HG02884 (cell line): ENCODE data around the gene OR9Q1.

Source experiments
- ATAC-seq: cut with Tn5 transposase; IDR thresholded peaks from one replicate; pipeline ENCODE4 v1.9.1; 2021; ENCODE audit warnings: mild to moderate bottlenecking, moderate library complexity; ENCODE audit not compliant: unreplicated experiment

The OR9Q1 gene

GRCh38 chr11:58028687-58029411 lies 5.2 kb downstream of the OR9Q1 start:
- no peak for ATAC-seq

DNA sequence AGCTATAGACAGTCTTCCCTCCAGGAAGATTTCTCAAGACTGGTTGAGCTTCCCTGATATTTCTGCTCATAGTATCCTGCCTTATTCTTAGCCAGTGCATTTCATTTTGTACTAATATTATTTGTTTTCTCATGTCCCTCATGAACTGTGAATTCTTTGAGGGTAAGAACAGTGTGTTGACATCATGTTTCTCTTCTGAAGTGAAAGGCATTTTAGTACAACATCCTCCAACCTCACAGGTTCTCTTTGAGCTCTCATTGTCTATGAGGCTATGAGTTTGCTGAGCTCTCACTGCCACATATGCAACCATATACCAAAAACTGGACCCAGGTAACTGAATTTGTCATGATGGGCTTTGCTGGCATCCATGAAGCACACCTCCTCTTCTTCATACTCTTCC lies 7.0 kb downstream of the OR9Q1 start, which contains the start of gene OR6Q1:
Gene OR6Q1 (plus strand): TSS at position 301 of the 400 bp plus-strand sequence. CDS start 0 bp downstream, at position 301.
- no peak for ATAC-seq

DNA sequence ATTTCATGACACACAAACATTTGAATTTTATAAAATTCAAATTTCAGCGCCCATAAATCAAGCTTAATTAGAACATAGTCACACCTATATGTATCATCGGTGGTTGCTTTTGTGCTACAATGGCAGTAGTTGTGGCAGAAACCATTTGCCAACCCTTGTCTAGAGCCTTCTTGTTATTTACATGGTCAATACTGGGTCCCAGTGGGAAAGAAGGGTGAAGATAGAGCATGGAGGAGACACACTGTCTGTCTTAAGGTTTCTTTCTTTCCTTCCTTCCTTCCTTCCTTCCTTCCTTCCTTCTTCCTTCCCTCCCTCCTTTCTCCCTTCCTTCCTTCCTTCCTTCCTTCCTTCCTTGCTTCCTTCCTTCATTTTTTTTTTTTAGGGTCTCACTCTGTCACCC lies 10.8 kb downstream of the OR9Q1 start:
- no peak for ATAC-seq

- ATAC-seq = no peak
Observed at GRCh38 chr11:58039589-58039988, 15.9 kb downstream of the OR9Q1 start.

DNA sequence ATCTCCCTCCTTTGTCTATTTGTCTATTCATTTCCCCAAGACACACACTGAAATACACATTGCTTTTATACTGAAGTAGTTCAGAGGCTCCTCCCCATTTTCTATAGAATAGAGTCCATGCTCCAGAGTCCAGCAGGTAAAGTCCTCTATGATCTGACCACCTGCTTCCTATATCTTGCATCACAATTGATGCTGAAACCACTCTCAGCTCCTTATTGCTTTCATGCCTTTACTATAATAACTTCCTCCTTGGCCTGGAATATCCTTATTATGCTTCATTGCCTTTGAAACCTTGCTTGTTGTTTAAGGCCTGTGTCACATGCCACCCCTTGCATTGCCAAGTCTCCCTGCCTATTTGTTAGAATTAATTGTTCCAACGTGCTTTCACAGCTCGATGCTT lies 19.7 kb downstream of the OR9Q1 start:
- ATAC-seq = no peak

GRCh38 chr11:58046231-58046630 lies 22.6 kb downstream of the OR9Q1 start:
- ATAC-seq = no peak

DNA sequence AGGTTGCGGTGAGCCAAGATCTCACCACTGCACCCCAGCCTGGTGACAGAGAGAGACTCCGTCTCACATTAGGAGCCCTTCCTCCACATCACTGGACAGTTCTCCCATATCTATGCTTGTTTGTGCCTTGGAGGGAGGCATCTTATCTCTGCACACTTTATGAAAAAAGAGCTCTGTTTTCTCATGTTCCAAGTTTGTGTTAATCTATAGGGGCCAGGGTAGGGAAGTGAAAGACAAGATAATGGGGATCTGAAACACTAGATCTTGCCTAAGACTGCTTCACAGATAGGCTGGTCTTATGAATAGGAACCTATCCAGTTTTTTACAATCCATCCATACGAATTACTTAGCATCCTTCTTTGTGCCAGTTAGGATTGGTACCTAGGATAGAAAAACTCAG lies 24.1 kb downstream of the OR9Q1 start:
- no peak for ATAC-seq

GRCh38 chr11:58055806-58056401 lies 32.2 kb downstream of the OR9Q1 start:
- ATAC-seq = no peak

- no peak for ATAC-seq
Observed at GRCh38 chr11:58057481-58057880, 33.8 kb downstream of the OR9Q1 start.

DNA sequence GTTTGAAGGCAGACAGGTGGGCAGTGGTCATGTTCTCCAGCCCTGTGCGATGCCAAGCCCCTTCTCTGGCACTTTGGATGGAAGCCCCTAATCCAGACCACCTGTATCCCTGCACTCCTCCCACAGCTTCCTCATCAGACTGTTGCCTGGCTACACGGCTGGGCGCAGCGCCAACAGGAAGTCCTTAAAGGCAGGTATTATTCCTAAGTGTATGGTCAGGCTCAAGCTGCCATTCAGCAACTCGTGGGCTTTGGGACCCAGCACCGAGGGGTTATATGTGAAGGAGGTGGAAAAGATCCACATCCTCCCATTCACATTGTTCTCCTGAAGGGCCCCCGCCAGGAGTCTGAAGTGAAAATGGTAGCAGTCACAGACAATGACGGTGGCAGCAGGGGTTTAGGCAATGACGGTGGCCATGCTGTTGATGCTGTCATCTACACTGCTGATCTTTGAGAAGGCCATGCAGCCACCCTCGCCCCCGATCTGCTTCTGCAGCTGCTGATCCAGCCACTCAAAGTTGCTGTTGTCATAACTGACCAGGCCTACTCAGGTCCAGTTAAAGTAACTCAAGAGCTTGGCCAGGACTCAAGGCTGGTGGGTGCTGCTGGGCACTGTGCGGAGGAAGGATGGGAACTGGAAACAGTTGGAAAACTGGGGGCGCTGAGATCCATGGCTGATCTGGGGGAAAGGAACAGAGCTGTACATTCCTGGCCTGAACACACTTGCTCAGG lies 34.8 kb downstream of the OR9Q1 start:
- ATAC-seq = no peak

- ATAC-seq = no peak
Observed at GRCh38 chr11:58059007-58059350, 35.3 kb downstream of the OR9Q1 start.

DNA sequence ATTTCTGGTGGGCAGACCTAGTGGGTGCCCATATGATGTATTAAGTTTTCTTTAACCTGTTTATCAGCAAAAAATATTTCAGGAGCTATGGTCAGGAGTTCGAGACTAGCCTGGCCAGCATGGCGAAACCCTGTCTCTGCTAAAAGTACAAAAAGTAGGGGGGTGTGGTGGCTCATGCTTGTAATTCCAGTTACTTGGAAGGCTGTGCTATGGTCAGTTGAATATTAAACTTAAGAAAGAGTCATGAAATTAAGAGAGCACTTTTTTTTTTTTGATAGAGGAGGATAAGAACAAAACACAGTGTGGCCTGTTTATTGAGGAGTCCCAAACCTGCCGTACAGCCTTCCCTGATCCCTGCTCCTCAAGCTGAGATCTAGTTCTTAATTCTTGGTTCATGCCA lies 36.9 kb downstream of the OR9Q1 start:
- ATAC-seq = no peak

DNA sequence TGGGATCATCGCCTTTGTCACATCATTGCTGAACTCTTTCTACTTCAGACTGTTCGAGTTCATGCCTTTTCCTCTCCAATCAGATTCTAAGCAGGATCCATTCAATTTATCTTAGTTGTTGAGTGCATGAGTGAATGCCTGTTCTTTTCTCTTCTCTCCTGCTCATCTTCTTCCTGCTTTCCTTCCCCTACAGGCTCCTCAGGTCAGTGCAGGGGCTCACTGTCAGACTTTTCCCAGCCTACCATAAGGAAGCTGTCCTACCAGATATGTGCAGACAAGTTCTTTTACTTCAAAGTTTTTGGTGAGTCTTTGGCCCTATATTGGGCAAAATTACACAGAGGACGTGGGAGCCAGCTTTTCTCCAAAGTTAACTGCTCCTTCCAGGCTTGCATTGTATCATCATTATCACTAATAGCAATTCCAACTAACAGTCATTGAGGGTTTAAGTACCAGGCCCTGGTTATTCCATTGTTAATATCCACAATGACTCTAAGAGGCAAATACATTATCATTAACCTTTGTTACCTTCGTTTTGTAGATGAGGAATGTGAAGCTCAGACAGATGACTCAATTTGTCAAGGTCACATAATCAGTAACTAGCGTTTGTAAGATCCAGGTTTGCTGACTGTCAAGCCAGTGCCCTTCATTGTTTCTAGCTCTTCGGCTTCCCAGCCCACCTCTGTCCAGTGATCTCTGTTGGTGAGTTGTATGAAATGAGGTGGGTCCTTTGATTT lies 37.4 kb downstream of the OR9Q1 start:
- no peak for ATAC-seq

DNA sequence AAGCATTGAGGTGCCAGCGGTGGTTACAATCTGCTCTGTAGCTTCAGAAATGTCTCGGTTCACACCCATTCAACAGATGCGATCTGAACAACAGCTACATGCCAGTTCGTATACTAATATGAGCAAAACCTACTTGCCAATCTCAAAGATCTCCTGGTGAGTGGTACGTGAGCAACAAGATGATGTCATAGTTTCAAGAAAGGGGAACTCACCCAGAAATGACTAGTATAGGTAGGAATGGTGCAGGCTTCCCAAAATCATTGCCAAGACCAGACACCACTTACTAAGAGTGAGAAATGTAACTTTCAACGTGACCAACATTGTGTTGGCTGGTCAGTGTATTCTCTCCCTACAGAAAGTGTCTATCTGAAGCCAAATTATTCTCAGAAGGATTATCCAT lies 38.1 kb downstream of the OR9Q1 start:
- peak; percentile 34 for ATAC-seq

- no peak for ATAC-seq
Observed at GRCh38 chr11:58067685-58068084, 44.0 kb downstream of the OR9Q1 start.

- ATAC-seq = no peak
Observed at GRCh38 chr11:58068655-58069054, 45.0 kb downstream of the OR9Q1 start.

DNA sequence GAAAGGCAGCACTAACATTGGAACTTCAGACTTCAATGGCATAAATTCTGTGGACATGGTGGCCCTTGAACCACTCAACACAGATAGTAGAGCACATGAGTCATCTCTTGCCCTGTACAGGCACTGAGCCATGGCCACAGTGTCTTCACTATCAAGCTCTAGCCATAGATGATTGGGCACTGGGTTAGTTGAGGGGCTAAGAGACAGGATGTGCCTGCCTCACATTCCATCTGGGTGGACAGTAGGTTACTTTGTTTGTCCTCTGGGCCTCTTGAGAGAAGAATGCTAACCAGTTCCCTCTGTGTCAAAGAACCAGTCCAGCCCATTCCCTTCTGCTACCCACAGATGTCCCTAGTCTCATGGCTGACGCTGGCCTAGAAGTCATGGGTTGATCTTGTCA lies 46.9 kb downstream of the OR9Q1 start:
- ATAC-seq = no peak

GRCh38 chr11:58075781-58076180 lies 52.1 kb downstream of the OR9Q1 start:
- no peak for ATAC-seq

DNA sequence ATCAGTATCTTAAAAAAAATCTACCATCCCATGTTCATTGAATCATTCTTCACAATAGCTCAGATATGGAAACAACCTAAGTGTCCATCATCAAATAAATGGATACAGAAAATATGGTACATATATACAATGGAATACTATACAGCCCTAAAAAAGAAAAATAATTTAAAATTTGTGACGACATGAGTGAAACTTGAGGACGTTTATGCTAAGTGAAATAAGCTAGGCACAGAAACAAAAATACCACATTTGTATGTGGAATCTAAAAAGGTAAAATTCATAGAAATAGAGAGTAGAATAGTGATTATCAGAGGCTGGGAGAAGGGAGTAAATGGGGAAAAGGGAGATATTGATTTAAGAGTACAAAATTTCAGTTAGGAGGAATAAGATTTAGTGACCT lies 62.8 kb downstream of the OR9Q1 start:
- no peak for ATAC-seq

GRCh38 chr11:58097437-58097836 lies 73.8 kb downstream of the OR9Q1 start:
- no peak for ATAC-seq

GRCh38 chr11:58121096-58121495 lies 97.4 kb downstream of the OR9Q1 start:
- no peak for ATAC-seq
